Suprapubic skin (tissue), 4 donors: ENCODE data around the gene SMAP1.

ENCODE experiments used
- CTCF ChIP-seq, 2 donors: fragments of 200-600 bp in 1 of 2; fragments of 450-650 bp in 1 of 2; sonication (generic) in 1 of 2; IDR thresholded peaks; one replicate each; pipeline ENCODE4 v1.5.1; 2016 to 2019; ENCODE audit warnings: antibody characterized with exemption in 2 of 2, mild to moderate bottlenecking in 1 of 2, moderate library complexity in 1 of 2
- EP300 ChIP-seq: sonication (generic); formaldehyde crosslinking; IDR thresholded peaks from one replicate; pipeline ENCODE4 v1.6.1; 2017; ENCODE audit warnings: antibody characterized with exemption
- POLR2A ChIP-seq, 2 donors: fragments of 450-650 bp; IDR thresholded peaks; one replicate each; pipeline ENCODE4 v1.6.1; 2017; ENCODE audit warnings: antibody characterized with exemption in 2 of 2, mild to moderate bottlenecking in 2 of 2, moderate library complexity in 2 of 2
- POLR2AphosphoS5 ChIP-seq, 3 donors: sonication (generic); formaldehyde crosslinking; IDR thresholded peaks; one replicate each; pipeline ENCODE4 v1.6.1; 2017; ENCODE audit warnings: antibody characterized with exemption in 3 of 3

DNA sequence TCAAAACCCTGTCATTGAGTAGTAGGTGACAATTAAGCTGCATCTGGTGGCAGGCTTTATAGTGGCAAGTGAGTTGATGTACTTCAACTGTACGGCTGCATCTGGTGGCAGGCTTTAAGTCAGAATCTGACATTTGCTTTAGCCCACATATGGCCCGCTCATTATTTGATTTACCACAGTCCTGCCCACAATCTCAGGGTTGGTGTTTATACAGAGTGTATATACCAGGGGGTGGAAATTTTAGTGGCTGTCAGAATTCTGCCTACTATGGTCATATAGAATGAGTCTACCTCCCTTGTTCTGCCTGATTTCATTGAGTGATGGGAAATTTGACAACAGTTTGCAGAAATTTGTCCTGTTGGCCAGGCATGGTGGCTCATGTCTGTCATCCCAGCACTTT lies 112.3 kb downstream of the SMAP1 start:
- TF ChIP-seq CTCF (IDR thresholded peaks at IDR 0.05), result no peak
- no peak for TF ChIP-seq POLR2AphosphoS5 (IDR thresholded peaks at IDR 0.05)
- no peak for TF ChIP-seq POLR2A (IDR thresholded peaks at IDR 0.05)
- no peak for TF ChIP-seq EP300
